Mesendoderm (in vitro differentiated cells): ENCODE results near the gene SOD2.
"Not testable (repeated sequence)": the region's sequence is repeated elsewhere in the genome, so short reads cannot be mapped to it uniquely, and the experiment has no call there.

ENCODE experiments used
- DNase-seq: peaks from one replicate; pipeline ENCODE4 v3.0.0; 2013
- H2AK5ac ChIP-seq: 2 replicates; pipeline ENCODE4 v1.6.1; 2013; ENCODE audit warnings: low read length, inconsistent platforms
- H2BK120ac ChIP-seq: 2 replicates; pipeline ENCODE4 v1.6.1; 2013; ENCODE audit warnings: low read depth, mild to moderate bottlenecking, low read length, moderate library complexity, mixed read lengths
- H2BK15ac ChIP-seq: replicated peaks from 2 replicates; pipeline ENCODE4 v1.6.1; 2013; ENCODE audit warnings: low read depth, mild to moderate bottlenecking, moderate library complexity
- H2BK5ac ChIP-seq: 2 replicates; pipeline ENCODE4 v1.6.1; 2013; ENCODE audit warnings: low read length, inconsistent platforms
- H3K18ac ChIP-seq: 2 replicates; pipeline ENCODE4 v1.6.1; 2013; ENCODE audit warnings: mild to moderate bottlenecking, low read length, mixed read lengths
- H3K23ac ChIP-seq: one replicate; pipeline ENCODE4 v1.6.1; 2013; ENCODE audit warnings: low read length
- H3K27ac ChIP-seq: 2 replicates; pipeline ENCODE4 v1.5.1; 2013; ENCODE audit warnings: low read depth, mild to moderate bottlenecking, inconsistent platforms, low read length, moderate library complexity
- H3K27me3 ChIP-seq: 2 replicates; pipeline ENCODE4 v1.6.1; 2013; ENCODE audit warnings: low read length, control low read depth, mild to moderate bottlenecking, inconsistent platforms; ENCODE audit not compliant: insufficient read depth, poor library complexity
- H3K36me3 ChIP-seq: 2 replicates; pipeline ENCODE4 v1.6.1; 2013; ENCODE audit warnings: low read length, inconsistent platforms; ENCODE audit not compliant: control insufficient read depth, insufficient read depth
- H3K4ac ChIP-seq: one replicate; pipeline ENCODE4 v1.6.1; 2013; ENCODE audit warnings: low read depth, mild to moderate bottlenecking, low read length, moderate library complexity
- H3K4me1 ChIP-seq: 2 replicates; pipeline ENCODE4 v1.6.1; 2013; ENCODE audit warnings: low read depth, low read length, inconsistent platforms; ENCODE audit not compliant: control insufficient read depth
- H3K4me2 ChIP-seq: 2 replicates; pipeline ENCODE4 v1.6.1; 2013; ENCODE audit warnings: low read length
- H3K4me3 ChIP-seq: 2 replicates; pipeline ENCODE4 v1.5.1; 2013; ENCODE audit warnings: mild to moderate bottlenecking, low read length
- H3K56ac ChIP-seq: one replicate; pipeline ENCODE4 v1.6.1; 2013; ENCODE audit warnings: low read length
- H3K79me1 ChIP-seq: 2 replicates; pipeline ENCODE4 v1.6.1; 2013; ENCODE audit warnings: low read length, inconsistent platforms
- H3K79me2 ChIP-seq: 2 replicates; pipeline ENCODE4 v1.6.1; 2013; ENCODE audit warnings: mild to moderate bottlenecking, low read length; ENCODE audit not compliant: control insufficient read depth, insufficient read depth
- H3K9ac ChIP-seq: 2 replicates; pipeline ENCODE4 v1.6.1; 2013; ENCODE audit warnings: low read length, inconsistent platforms
- H4K5ac ChIP-seq: one replicate; pipeline ENCODE4 v1.6.1; 2013; ENCODE audit warnings: low read length
- H4K8ac ChIP-seq: one replicate; pipeline ENCODE4 v1.6.1; 2013; ENCODE audit warnings: low read depth, mild to moderate bottlenecking, control low read depth, low read length, moderate library complexity
- WGBS: extraction: QIAGEN DNeasy Blood & Tissue Kit; methylation state at CpG from one replicate; pipeline ENCODE4 v1.1.7; 2013; ENCODE audit warnings: low lambda C conversion rate, missing lambda C conversion rate; ENCODE audit not compliant: insufficient coverage; ENCODE audit errors: extremely low coverage; 5-methylcytosine and 5-hydroxymethylcytosine counted together

SOD2 gene

DNA sequence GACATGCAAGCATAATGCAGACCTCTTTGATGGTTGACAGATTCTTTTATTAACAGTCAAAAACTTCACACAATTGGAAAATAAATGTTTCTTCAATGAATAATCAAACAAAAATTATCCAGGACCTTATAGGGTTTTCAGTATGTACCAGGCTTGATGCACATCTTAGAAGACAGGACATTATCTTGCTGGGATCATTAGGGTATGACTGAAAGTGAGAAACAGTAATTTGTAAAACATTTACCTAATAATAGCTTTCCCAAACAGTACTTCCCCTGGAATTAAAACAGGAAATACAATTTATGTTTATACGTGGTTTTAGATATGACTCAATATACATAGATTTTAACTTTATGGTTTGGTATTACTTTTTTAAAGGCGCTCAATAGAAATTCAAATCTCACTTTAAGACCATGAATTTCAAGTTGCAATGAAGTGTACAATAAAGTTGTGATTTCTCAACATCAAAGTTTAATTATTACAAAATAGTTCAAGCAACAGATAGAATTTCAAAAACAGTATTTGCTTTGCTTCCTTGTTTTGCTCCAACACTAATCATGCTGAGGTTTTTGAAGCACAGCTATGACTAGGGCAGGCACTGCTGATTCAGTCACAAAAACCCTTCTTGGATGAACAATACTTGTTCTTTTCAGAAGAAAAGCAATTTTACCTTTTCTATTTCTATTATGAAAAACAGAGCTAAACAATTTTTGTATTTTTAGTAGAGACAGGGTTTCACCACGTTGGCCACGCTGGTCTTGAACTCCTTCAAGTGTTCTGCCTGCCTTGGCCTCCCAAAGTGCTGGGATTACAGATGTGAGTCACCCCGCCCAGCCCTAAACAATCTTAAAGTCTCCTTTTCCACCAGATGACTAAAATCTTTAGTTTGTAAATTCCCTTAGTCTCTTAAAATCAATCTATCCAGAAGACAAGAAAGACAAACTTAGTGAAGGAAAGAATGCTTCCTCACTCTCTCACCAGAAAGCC lies 13.7 kb downstream of the SOD2 start:
- no CpG with 5 or more reads among the region's 5 CpGs for WGBS
- no peak for DNase-seq
- no peak overlapping the region for H3K27ac ChIP-seq

DNA sequence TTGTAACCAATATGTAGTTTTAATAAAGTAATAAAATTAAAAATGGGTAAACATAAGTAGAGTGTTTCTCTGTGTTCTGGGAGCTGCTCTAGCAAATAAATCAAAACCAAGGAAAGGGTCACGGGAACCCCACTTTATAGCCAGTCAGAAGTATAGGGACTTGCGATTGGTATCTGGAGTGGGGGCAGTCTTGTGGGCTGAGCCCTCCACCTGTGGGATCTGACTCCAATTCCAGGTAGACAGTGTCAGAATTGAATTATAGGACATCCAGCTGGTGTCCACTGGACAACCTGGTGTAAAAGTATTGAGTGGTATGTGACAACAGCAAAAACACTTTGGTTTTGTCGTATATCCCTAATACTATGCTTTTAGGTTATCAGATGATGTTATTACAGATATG lies 14.5 kb downstream of the SOD2 start:
- no CpG with 5 or more reads among the region's 3 CpGs for WGBS

More for the DNA sequence above, 13.7 kb downstream of the SOD2 start:
- Histone ChIP-seq H3K18ac (no peak overlapping the region), H3K4me2 (no peak overlapping the region), H3K36me3 (peaks cover 2% of the 10 kb centered on the region), H2BK120ac (no peak overlapping the region), H3K79me2 (no peaks in the 10 kb centered on the region), H2BK15ac (no peak overlapping the region), H3K4me3 (no peak overlapping the region), H3K9ac (no peak overlapping the region), H3K4ac (no peak overlapping the region), H2BK5ac (no peak overlapping the region), H3K23ac (no peak overlapping the region), H4K8ac (no peak overlapping the region), H3K56ac (no peak overlapping the region), H4K5ac (no peak overlapping the region), H3K27me3 (no peaks in the 10 kb centered on the region), H3K4me1 (no peaks in the 10 kb centered on the region), H3K79me1 (no peaks in the 10 kb centered on the region), H2AK5ac (no peak overlapping the region)

DNA sequence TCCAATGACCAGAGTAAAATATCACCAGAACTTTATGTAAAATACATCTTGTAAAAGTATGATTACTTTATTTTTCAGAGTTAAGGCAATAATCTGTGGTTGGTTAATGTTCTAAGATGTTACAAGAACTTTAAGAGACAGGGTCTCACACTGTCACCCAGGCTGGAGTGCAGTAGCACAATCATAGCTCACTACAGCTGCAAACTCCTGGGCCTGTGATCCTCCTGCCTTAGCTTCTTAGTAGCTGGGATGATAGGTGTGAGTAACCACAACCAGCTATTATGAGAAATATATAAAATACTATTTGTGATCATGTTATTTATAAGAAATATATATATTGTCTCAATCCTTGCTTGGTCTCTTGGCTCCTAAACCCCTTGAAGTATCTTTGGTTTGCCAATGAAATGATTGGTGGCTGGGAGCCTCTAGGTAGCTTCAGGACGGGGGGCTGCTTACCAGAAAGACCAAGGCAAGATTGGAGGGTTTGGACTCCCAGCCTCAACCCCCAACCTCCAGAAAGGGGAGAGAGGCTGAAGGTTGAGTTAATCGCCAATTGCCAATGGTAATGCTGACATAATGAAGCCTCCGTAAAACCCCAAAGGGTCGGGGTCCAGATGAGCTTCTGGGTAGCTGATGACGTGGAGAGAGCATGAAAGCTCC lies 15.4 kb downstream of the SOD2 start:
- no peaks in the 10 kb centered on the region for H3K4me1 ChIP-seq
- no peak overlapping the region for H3K4me3 ChIP-seq
- H3K56ac ChIP-seq = no peak overlapping the region
- no peak overlapping the region for H2BK15ac ChIP-seq
- no peak overlapping the region for H2BK5ac ChIP-seq
- H3K79me1 ChIP-seq = no peaks in the 10 kb centered on the region
- no peak overlapping the region for H3K4ac ChIP-seq
- no peak for DNase-seq
- H3K4me2 ChIP-seq = no peak overlapping the region
- H2BK120ac ChIP-seq = no peak overlapping the region
- H4K8ac ChIP-seq = no peak overlapping the region
- H3K79me2 ChIP-seq = no peaks in the 10 kb centered on the region
- no CpG with 5 or more reads among the region's 5 CpGs for WGBS
- H3K27me3 ChIP-seq = no peaks in the 10 kb centered on the region
- H3K23ac ChIP-seq = no peak overlapping the region
- H4K5ac ChIP-seq = no peak overlapping the region
- peaks cover 2% of the 10 kb centered on the region for H3K36me3 ChIP-seq
- no peak overlapping the region for H3K27ac ChIP-seq
- H3K9ac ChIP-seq = no peak overlapping the region
- no peak overlapping the region for H2AK5ac ChIP-seq
- H3K18ac ChIP-seq = no peak overlapping the region

More for the DNA sequence above, 14.5 kb downstream of the SOD2 start:
- Histone ChIP-seq H3K9ac (no peak overlapping the region), H2AK5ac (no peak overlapping the region), H3K18ac (no peak overlapping the region), H2BK5ac (no peak overlapping the region), H3K4me1 (no peaks in the 10 kb centered on the region), H3K4me3 (no peak overlapping the region), H3K4me2 (no peak overlapping the region), H3K79me2 (no peaks in the 10 kb centered on the region), H3K79me1 (no peaks in the 10 kb centered on the region), H2BK15ac (no peak overlapping the region), H3K36me3 (peaks cover 2% of the 10 kb centered on the region), H3K4ac (no peak overlapping the region), H3K56ac (no peak overlapping the region), H4K5ac (no peak overlapping the region), H3K27ac (no peak overlapping the region), H3K27me3 (no peaks in the 10 kb centered on the region), H4K8ac (no peak overlapping the region), H2BK120ac (no peak overlapping the region), H3K23ac (no peak overlapping the region)
- DNase-seq = no peak

DNA sequence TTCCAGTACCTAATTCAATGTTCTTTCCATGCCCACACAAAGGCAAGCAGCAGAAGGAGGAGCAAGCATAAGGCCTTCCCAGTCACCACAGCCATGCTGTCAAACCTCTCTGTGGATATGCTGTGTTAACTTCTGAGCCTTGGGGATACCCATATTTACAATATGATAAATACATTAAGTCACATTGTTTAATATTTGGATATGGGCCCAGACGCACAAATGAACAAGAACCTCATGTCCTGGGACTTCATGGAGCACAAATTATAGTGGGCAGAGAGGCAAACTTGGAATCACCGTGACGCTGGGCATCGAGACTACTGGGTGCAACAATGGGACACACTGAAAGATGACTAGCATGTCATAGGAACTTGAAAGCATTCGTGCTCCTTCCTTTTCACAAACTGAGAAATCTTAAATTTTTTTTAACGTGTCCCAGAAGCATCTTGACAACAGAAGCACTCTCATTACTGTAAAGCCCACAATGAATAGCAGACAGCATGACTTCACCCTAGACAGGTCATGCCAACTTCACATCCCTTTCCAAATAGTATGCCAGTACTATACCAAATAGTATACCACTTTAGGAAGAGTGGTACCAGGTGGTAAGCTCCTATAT lies 16.0 kb downstream of the SOD2 start:
- no CpG with 5 or more reads among the region's 6 CpGs for WGBS
- H3K56ac ChIP-seq = no peak overlapping the region
- H3K4me1 ChIP-seq = no peaks in the 10 kb centered on the region

DNA sequence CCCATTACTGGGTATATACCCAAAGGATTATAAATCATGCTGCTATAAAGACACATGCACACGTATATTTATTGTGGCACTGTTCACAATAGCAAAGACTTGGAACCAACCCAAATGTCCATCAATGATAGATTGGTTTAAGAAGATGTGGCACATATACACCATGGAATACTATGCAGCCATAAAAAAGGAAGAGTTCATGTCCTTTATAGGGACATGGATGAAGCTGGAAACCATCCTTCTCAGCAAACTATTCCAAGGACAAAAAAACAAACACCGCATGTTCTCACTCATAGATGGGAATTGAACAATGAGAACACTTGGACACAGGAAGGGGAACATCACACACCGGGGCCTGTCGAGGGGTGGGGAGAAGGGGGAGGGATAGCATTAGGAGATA lies 16.8 kb downstream of the SOD2 start:
- not testable (repeated sequence) for H3K4me1 ChIP-seq, H3K56ac ChIP-seq, H3K23ac ChIP-seq, H3K27me3 ChIP-seq, H4K8ac ChIP-seq, H3K36me3 ChIP-seq, H2AK5ac ChIP-seq, H3K4me3 ChIP-seq, H3K4me2 ChIP-seq, H3K79me2 ChIP-seq, DNase-seq, H3K9ac ChIP-seq, H3K79me1 ChIP-seq, H3K27ac ChIP-seq, H2BK5ac ChIP-seq, H2BK120ac ChIP-seq, H3K4ac ChIP-seq, H2BK15ac ChIP-seq, H3K18ac ChIP-seq, H4K5ac ChIP-seq
- no CpG with 5 or more reads among the region's 4 CpGs for WGBS

More for the DNA sequence above, 16.0 kb downstream of the SOD2 start:
- no peak overlapping the region for H3K23ac ChIP-seq
- H3K27me3 ChIP-seq = no peaks in the 10 kb centered on the region
- no peak overlapping the region for H3K4me2 ChIP-seq
- no peak overlapping the region for H3K4ac ChIP-seq
- no peak overlapping the region for H2AK5ac ChIP-seq
- no peak overlapping the region for H4K5ac ChIP-seq
- H2BK15ac ChIP-seq = no peak overlapping the region
- no peaks in the 10 kb centered on the region for H3K79me2 ChIP-seq
- H3K18ac ChIP-seq = no peak overlapping the region
- H3K27ac ChIP-seq = no peak overlapping the region
- no peak overlapping the region for H2BK5ac ChIP-seq
- no peak overlapping the region for H2BK120ac ChIP-seq
- H3K4me3 ChIP-seq = no peak overlapping the region
- no peaks in the 10 kb centered on the region for H3K79me1 ChIP-seq
- DNase-seq = no peak
- peaks cover 2% of the 10 kb centered on the region for H3K36me3 ChIP-seq
- H3K9ac ChIP-seq = no peak overlapping the region
- H4K8ac ChIP-seq = no peak overlapping the region
